Transverse colon (tissue), 4 donors: Measurements from ENCODE around the gene CDKL4.

Source experiments
- POLR2A ChIP-seq: fragments of 450-650 bp; IDR thresholded peaks from one replicate; pipeline ENCODE4 v1.6.1; 2016; ENCODE audit warnings: antibody characterized with exemption, mild to moderate bottlenecking, moderate library complexity
- POLR2AphosphoS5 ChIP-seq, 3 donors: sonication (generic); formaldehyde crosslinking; IDR thresholded peaks; one replicate each; pipeline ENCODE4 v1.6.1; 2016; ENCODE audit warnings: antibody characterized with exemption in 3 of 3
- TF ChIP-seq, protein P1 (sequence below), 5 experiments: fragments of 200-600 bp in 3 of 5; fragments of 450-650 bp in 2 of 5; sonication (generic) in 3 of 5; IDR thresholded peaks; 1 replicate in 2 of 5; 2 replicates in 3 of 5; pipeline ENCODE4 v1.5.1; 2016 to 2017; ENCODE audit warnings: antibody characterized with exemption in 5 of 5, inconsistent platforms in 3 of 5, mild to moderate bottlenecking in 2 of 5, moderate library complexity in 1 of 5

GRCh38 chr2:39202639-39203369, 41.0 kb downstream of the CDKL4 start:
- TF ChIP-seq, protein P1, sequence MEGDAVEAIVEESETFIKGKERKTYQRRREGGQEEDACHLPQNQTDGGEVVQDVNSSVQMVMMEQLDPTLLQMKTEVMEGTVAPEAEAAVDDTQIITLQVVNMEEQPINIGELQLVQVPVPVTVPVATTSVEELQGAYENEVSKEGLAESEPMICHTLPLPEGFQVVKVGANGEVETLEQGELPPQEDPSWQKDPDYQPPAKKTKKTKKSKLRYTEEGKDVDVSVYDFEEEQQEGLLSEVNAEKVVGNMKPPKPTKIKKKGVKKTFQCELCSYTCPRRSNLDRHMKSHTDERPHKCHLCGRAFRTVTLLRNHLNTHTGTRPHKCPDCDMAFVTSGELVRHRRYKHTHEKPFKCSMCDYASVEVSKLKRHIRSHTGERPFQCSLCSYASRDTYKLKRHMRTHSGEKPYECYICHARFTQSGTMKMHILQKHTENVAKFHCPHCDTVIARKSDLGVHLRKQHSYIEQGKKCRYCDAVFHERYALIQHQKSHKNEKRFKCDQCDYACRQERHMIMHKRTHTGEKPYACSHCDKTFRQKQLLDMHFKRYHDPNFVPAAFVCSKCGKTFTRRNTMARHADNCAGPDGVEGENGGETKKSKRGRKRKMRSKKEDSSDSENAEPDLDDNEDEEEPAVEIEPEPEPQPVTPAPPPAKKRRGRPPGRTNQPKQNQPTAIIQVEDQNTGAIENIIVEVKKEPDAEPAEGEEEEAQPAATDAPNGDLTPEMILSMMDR (IDR thresholded peaks at IDR 0.05) = no peak
- no peak for TF ChIP-seq POLR2A
- TF ChIP-seq POLR2AphosphoS5 (IDR thresholded peaks at IDR 0.05) = no peak
